ENCODE data around the gene NUP93. TPM values are rescaled to one million over a fixed set of nuclear protein-coding genes. Genes with fewer than 3 reads are reported as not detected.

NUP93 gene
- total RNA-seq, 4 donors from 2014 or later: 21.6 to 55.5 (median 37.7) TPM

GRCh38 chr16:56851671-56852400 lies 121.9 kb downstream of the NUP93 start:
- DNase-seq (ENCODE audit: low spot score) (no peak), ATAC-seq (ENCODE audit: low FRiP score) (no peak)
- TF ChIP-seq CTCF (IDR thresholded peaks at IDR 0.05): no peak

GRCh38 chr16:56852401-56852730 lies 122.4 kb downstream of the NUP93 start:
- no peak for DNase-seq (ENCODE audit: low spot score)
- TF ChIP-seq CTCF (IDR thresholded peaks at IDR 0.05): no peak
- ATAC-seq (ENCODE audit: low FRiP score): no peak

DNA sequence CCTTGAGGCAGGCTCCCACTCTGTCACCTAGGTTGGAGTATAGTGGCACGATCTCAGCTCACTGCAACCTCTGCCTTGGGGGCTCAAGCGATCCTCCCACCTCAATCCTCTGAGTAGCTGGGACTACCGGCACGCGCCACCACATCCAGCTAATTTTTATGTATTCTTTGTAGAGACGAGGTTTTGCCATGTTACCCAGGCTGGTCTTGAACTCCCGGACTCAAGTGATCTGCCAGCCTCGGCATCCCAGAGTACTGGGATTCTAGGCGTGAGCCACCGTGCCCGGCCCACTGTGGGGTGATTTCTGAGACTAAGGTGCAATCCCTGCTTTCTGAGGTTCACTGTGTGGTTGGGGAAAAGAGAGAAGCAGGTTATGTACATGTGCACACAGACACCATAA lies 123.0 kb downstream of the NUP93 start:
- ATAC-seq (ENCODE audit: low FRiP score): no peak
- TF ChIP-seq CTCF (IDR thresholded peaks at IDR 0.05): no peak
- DNase-seq (ENCODE audit: low spot score): no peak

GRCh38 chr16:56855201-56855600 lies 125.3 kb downstream of the NUP93 start:
- no peak for TF ChIP-seq CTCF (IDR thresholded peaks at IDR 0.05)
- no peak for ATAC-seq (ENCODE audit: low FRiP score)
- DNase-seq (ENCODE audit: low spot score): no peak

DNA sequence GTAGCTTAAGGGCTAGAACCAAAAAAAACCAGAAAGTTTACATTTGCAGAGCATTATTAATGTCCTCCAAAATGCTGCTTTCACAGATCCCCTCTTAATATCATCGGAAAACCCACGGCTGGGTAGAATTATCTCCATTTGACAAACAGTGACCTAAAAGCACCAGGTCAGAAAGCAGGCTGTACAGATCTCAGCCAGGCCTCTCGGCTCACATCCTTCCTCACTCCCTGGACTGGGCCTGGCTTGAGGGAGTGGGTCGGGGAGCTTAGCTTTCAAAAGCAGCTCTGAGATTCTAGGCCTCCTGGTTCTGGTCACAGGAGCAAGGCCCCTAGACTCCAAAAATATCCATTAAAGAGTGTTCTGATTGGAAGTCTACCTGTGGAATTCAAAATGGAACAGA lies 126.0 kb downstream of the NUP93 start:
- TF ChIP-seq CTCF (IDR thresholded peaks at IDR 0.05): no peak
- DNase-seq (ENCODE audit: low spot score) (no peak), ATAC-seq (ENCODE audit: low FRiP score) (no peak)

DNA sequence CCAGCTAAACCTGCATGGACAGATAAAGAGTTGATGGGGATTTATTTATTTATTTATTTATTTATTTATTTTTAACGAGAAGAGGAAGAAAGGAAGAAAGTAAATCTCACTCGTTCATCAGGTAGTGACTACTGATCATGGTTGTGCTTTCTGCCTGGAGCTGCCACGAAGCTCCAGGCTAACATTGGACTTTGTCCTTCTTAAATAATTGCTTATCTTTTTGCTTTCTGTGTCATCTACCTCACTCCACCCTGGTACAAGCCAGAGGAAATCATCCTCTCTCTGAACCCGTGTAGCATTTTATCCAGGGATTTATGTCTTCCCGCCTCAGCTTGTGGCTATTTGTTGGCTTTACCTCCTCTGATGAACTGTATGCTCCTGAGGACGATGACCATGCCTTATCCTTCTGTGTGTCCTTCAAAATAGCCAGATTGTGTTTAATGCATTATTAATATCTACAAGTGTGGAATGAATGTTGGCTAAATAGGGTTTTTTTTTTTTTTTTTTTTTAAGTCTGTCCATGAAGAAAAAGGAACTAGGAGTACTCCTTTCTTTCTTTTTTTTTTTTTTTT lies 127.0 kb downstream of the NUP93 start:
- ATAC-seq (ENCODE audit: low FRiP score) (no peak), DNase-seq (ENCODE audit: low spot score) (no peak)
- no peak for TF ChIP-seq CTCF (IDR thresholded peaks at IDR 0.05)

DNA sequence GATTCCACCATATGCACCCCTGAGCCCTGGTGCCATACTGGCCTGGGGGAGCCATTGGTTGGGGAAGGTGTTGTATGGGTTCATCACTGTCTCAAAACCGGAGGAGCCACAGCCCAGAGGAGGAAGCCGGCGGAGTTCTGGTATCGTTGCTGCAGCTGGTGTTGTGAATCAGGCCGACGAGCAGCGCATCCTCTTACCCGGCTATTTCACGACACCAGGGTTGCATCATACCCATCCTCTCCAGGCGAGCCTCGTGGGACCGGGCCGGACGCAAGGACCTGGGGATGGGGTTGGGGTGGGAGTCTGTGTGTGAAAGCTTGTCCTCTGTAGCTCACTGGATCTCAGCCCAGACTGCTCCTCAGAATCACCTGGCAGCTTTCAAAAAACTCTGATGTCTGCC lies 128.4 kb downstream of the NUP93 start:
- no peak for ATAC-seq (ENCODE audit: low FRiP score)
- no peak for TF ChIP-seq CTCF (IDR thresholded peaks at IDR 0.05)

More for the DNA sequence above, 128.4 kb downstream of the NUP93 start:
- DNase-seq (ENCODE audit: low spot score): no peak
